Stomach (tissue), 9 donors: ENCODE results near the gene MAPK9. TPM values are rescaled to one million over a fixed set of nuclear protein-coding genes. Genes with fewer than 3 reads are reported as not detected.
"Not testable (repeated sequence)": the region's sequence is repeated elsewhere in the genome, so short reads cannot be mapped to it uniquely, and the experiment has no call there.

Experiments
- DNase-seq, 2 donors: peaks; one replicate each; pipeline versions ENCODE4 v3.0.0 to v3.0.0-alpha.2; 2013 to 2019
- H3K27ac ChIP-seq, 5 donors: fragments of 200-600 bp in 4 of 5; sonication (generic) in 4 of 5; one replicate each; pipeline ENCODE4 v1.5.1; 2013 to 2019; ENCODE audit warnings: mild to moderate bottlenecking in 1 of 5, moderate library complexity in 1 of 5
- H3K27me3 ChIP-seq, 3 donors: fragments of 200-600 bp; sonication (generic); one replicate each; pipeline ENCODE4 v1.5.1; 2017 to 2019; ENCODE audit warnings: mixed run types in 1 of 3
- H3K36me3 ChIP-seq, 4 donors: fragments of 200-600 bp; sonication (generic); 1 replicate in 3 of 4; 2 replicates in 1 of 4; pipeline ENCODE4 v1.5.1; 2016 to 2019
- H3K4me1 ChIP-seq, 4 donors: fragments of 200-600 bp; sonication (generic); one replicate each; pipeline ENCODE4 v1.5.1; 2016 to 2019
- H3K4me3 ChIP-seq, 4 donors: fragments of 200-600 bp; sonication (generic) in 3 of 4; one replicate each; pipeline ENCODE4 v1.5.1; 2016 to 2019; ENCODE audit warnings: mild to moderate bottlenecking in 1 of 4
- H3K9me3 ChIP-seq, 4 donors: fragments of 200-600 bp; sonication (generic); one replicate each; pipeline ENCODE4 v1.5.1; 2016 to 2019
- EP300 ChIP-seq: sonication (generic); formaldehyde crosslinking; IDR thresholded peaks from one replicate; pipeline ENCODE4 v1.6.1; 2017; ENCODE audit warnings: antibody characterized with exemption
- POLR2A ChIP-seq, 4 donors: fragments of 450-650 bp; IDR thresholded peaks; one replicate each; pipeline ENCODE4 v1.6.1; 2016; ENCODE audit warnings: antibody characterized with exemption in 4 of 4, control low read depth in 2 of 4, mild to moderate bottlenecking in 1 of 4, moderate library complexity in 1 of 4
- POLR2AphosphoS5 ChIP-seq, 3 donors: sonication (generic); formaldehyde crosslinking; IDR thresholded peaks; one replicate each; pipeline ENCODE4 v1.6.1; 2016; ENCODE audit warnings: antibody characterized with exemption in 3 of 3
- WGBS, 5 donors: extraction: QIAGEN DNeasy Blood & Tissue Kit in 3 of 5; methylation state at CpG; one replicate each; pipeline versions ENCODE4 v1.1.5 to v1.1.7; 2013 to 2018; 5-methylcytosine and 5-hydroxymethylcytosine counted together
- intact Hi-C: fragments of 100-400 bp; cut with DNase I; formaldehyde crosslinking; loops from one replicate; pipeline ENCODE4 v1.15.1; 2023; ENCODE audit warnings: low total_unique reads
- polyA plus RNA-seq, 3 donors: library from polyadenylated mRNA; stranded (reverse); fragments of 200-250 nt; gene quantifications; one replicate each; pipeline ENCODE4 v1.2.3, GENCODE V29; 2013
- total RNA-seq, 5 donors: library from RNA; depleted of rRNA; stranded (reverse); fragments of >200 nt; gene quantifications; one replicate each; pipeline versions ENCODE4 v1.1.0 to v1.2.3, GENCODE V29; 2014 to 2016
- TF ChIP-seq, protein P1 (sequence below), 7 experiments: fragments of 450-650 bp in 4 of 7; fragments of 200-600 bp in 3 of 7; sonication (generic) in 3 of 7; IDR thresholded peaks; one replicate each; pipeline ENCODE4 v1.5.1; 2016 to 2019; ENCODE audit warnings: antibody characterized with exemption in 7 of 7, control low read depth in 2 of 7, mild to moderate bottlenecking in 1 of 7
- donor health status: healthy with polysubstance abuse.
- donor health status: Bipolar disorder and iron deficiency.
- donor health status: healthy.

The MAPK9 gene
- total and polyA plus RNA-seq, 8 donors = 9.2 to 43.5 (median 22.3) TPM

DNA sequence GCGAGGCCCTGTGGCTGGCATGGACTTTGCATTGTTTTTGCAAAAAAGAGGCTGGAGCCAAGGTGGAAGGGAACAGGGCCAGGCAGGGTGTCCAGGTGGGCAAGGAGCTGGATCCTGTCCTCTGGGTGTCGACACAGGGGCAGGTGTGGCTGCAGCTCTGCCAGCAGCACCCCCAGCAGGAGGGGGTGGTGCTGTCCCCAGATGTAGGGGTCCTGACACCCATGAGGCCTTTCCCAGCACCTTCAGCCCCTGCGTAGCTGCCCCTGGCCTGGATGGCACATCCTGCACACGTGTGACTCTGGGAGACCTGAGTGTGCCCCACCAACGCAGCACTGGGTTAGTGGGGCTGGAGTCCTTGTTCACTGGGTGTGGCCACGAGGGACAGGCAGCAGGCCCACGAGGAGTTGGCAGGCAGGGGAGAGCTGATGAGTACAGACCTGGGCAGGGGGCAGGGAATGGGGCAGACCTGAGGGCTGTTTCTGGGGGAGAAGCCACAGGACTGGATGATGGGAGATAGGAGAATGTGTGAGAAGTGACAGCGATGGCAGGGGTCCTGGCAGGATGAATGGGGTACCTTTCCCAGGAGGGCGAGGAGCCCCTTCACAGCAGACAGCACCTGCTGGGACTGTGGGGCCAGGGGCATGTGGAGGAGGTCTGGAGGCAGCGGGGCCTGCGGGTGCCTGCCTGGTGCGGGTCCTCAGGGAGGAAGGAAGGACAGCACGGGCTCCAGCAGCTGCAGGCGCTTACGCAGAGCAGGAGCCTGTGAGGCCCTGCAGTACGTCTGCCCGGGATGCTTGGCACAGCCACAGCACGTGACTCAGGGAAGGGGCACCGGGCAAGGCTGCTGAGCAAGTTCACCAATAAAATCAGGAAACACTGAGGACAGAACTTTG is 79.3 kb downstream of the MAPK9 start:
- Histone ChIP-seq H3K27me3 (peaks cover 0 to 48% (median 16%) of the 10 kb centered on the region in 3 donors), H3K27ac (no peak overlapping the region), H3K4me3 (no peak overlapping the region), H3K4me1 (peaks cover 7 to 15% (median 11%) of the 10 kb centered on the region in 4 donors), H3K36me3 (no peaks in the 10 kb centered on the region), H3K9me3 (peaks cover 11 to 30% (median 27%) of the 10 kb centered on the region in 4 donors)
- intact Hi-C loops = no loop called here
- TF ChIP-seq, protein P1, sequence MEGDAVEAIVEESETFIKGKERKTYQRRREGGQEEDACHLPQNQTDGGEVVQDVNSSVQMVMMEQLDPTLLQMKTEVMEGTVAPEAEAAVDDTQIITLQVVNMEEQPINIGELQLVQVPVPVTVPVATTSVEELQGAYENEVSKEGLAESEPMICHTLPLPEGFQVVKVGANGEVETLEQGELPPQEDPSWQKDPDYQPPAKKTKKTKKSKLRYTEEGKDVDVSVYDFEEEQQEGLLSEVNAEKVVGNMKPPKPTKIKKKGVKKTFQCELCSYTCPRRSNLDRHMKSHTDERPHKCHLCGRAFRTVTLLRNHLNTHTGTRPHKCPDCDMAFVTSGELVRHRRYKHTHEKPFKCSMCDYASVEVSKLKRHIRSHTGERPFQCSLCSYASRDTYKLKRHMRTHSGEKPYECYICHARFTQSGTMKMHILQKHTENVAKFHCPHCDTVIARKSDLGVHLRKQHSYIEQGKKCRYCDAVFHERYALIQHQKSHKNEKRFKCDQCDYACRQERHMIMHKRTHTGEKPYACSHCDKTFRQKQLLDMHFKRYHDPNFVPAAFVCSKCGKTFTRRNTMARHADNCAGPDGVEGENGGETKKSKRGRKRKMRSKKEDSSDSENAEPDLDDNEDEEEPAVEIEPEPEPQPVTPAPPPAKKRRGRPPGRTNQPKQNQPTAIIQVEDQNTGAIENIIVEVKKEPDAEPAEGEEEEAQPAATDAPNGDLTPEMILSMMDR (IDR thresholded peaks at IDR 0.05) = no peak
- peak in 1 of 2 donors; percentile 61 for DNase-seq
- WGBS, 5 donors = 41 to 58% (median 46%) methylated on average over 18 to 19 of the region's 19 CpGs

DNA sequence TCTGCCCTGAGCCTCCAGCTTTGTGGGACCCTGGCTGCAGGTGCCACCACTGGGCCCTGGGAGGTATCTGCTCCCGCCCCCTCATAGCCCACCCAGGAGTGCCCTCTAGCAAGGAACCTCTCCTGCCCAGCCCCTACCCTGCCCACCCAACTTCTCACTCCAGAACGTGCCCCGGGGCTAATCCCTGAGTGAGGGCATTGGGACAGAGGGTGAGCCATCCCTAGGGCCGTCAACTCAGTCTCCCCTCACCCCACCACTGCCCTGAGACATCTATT is 80.2 kb downstream of the MAPK9 start:
- Histone ChIP-seq H3K27ac (no peak overlapping the region), H3K36me3 (no peaks in the 10 kb centered on the region), H3K4me1 (peaks cover 7 to 16% (median 11%) of the 10 kb centered on the region in 4 donors), H3K4me3 (no peak overlapping the region), H3K27me3 (peaks cover 0 to 55% (median 23%) of the 10 kb centered on the region in 3 donors), H3K9me3 (peaks cover 5 to 21% (median 18%) of the 10 kb centered on the region in 4 donors)
- TF ChIP-seq, protein P1 (IDR thresholded peaks at IDR 0.05) = no peak
- TF ChIP-seq EP300 (no peak), POLR2A (IDR thresholded peaks at IDR 0.05) (no peak)
- 17 to 73% (median 73%) methylated on average over 1 to 4 of the region's 4 CpGs for WGBS, 5 donors
- DNase-seq = no peak
- intact Hi-C loops = no loop called here

DNA sequence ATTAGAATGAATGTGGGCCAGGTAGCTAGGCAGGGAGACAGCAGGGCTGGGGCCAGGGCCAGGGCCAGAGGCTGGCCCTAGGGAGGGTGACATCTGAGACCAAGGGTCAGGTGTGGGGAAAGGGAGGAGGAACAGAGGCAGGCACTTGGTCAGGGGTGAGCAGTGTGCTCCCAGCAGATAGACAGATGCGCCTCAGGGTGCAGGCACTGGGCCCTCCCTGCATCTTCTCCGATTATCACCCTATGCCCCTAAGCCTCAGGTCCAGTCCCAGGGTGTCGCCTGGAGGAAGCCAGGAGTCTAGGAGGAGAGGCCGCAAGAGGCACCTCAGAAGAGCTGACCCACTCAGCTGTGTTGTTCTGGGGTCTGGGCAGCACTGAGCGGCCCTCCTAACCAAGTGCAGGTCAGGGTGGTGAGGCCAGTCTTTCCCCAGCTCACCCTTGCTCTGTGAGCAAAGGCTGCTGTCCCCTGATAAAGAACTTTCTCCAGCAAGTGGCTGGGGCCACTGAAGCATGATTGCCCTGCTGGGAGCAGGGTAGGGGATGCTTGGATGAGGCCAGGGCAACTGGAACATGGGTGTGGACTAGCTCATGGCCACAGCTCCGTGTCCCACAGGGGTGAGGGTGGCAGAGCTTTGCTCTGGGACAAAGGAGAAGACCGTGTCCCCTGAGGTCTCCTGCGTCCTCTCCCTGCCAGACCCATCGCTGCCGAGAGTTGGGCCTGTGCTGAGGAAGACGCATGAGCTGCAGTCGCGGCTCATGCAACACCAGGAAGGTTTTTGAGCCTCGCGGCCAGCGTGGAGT is 80.7 kb downstream of the MAPK9 start:
- 86 to 91% (median 89%) methylated on average over 7 to 16 of the region's 16 CpGs for WGBS, 5 donors
- DNase-seq = no peak
- Histone ChIP-seq H3K27me3 (peaks cover 0 to 55% (median 23%) of the 10 kb centered on the region in 3 donors), H3K27ac (no peak overlapping the region), H3K4me3 (no peak overlapping the region), H3K4me1 (peaks cover 7 to 16% (median 11%) of the 10 kb centered on the region in 4 donors), H3K9me3 (peaks cover 5 to 15% (median 12%) of the 10 kb centered on the region in 4 donors), H3K36me3 (no peaks in the 10 kb centered on the region)
- TF ChIP-seq, protein P1 (IDR thresholded peaks at IDR 0.05) = no peak
- TF ChIP-seq EP300 (no peak), POLR2A (IDR thresholded peaks at IDR 0.05) (no peak), POLR2AphosphoS5 (IDR thresholded peaks at IDR 0.05) (no peak)
- intact Hi-C loops = no loop called here

DNA sequence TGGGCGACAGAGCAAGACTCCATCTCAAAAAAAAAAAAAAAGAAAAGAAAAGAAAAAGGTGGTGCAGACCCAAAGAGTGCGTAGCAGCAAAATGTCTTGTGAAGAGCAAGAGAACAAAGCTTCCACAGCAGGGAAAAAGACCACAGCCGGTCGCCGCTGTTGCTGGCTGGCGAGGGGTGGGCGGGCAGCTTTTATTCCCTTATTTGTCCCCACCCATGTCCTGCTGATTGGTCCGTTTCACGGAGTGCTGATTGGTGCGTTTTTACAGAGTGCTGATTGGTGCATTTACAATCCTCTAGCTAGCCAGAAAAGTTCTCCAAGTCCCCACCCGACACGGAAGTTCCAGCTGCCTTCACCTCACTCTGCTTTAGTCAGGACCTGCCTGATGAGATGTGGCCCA is 81.8 kb downstream of the MAPK9 start:
- H3K4me3 ChIP-seq, H3K9me3 ChIP-seq, H3K27ac ChIP-seq, DNase-seq, H3K36me3 ChIP-seq, intact Hi-C loops: not testable (repeated sequence)
- peaks cover 7 to 16% (median 11%) of the 10 kb centered on the region in 4 donors for H3K4me1 ChIP-seq
- WGBS, 5 donors = 91 to 94% (median 93%) methylated on average over 12 of the region's 12 CpGs
- peaks cover 0 to 55% (median 23%) of the 10 kb centered on the region in 3 donors for H3K27me3 ChIP-seq
